Peyer's patch (tissue), 4 donors: ENCODE results near the gene KLHL22. TPM values are rescaled to one million over a fixed set of nuclear protein-coding genes. Genes with fewer than 3 reads are reported as not detected.

Source experiments
- DNase-seq, 3 donors: peaks; one replicate each; pipeline ENCODE4 v3.0.0-alpha.2; 2017 to 2019
- H3K27ac ChIP-seq, 4 donors: fragments of 200-600 bp; sonication (generic); one replicate each; pipeline ENCODE4 v1.5.1; 2016 to 2019
- H3K27me3 ChIP-seq, 2 donors: fragments of 200-600 bp; sonication (generic); one replicate each; pipeline ENCODE4 v1.5.1; 2019
- H3K36me3 ChIP-seq, 3 donors: fragments of 200-600 bp; sonication (generic); one replicate each; pipeline ENCODE4 v1.5.1; 2016 to 2019
- H3K4me1 ChIP-seq, 4 donors: fragments of 200-600 bp; sonication (generic); one replicate each; pipeline ENCODE4 v1.5.1; 2016 to 2019
- H3K4me3 ChIP-seq, 4 donors: fragments of 200-600 bp; sonication (generic); 1 replicate in 3 of 4; 2 replicates in 1 of 4; pipeline ENCODE4 v1.5.1; 2016 to 2019; ENCODE audit warnings: mild to moderate bottlenecking in 1 of 4
- H3K9me3 ChIP-seq, 4 donors: fragments of 200-600 bp; sonication (generic); one replicate each; pipeline ENCODE4 v1.5.1; 2016 to 2019; ENCODE audit warnings: mild to moderate bottlenecking in 1 of 4
- POLR2A ChIP-seq, 2 donors: fragments of 450-650 bp; IDR thresholded peaks; one replicate each; pipeline ENCODE4 v1.5.1; 2017; ENCODE audit warnings: antibody characterized with exemption in 2 of 2, mild to moderate bottlenecking in 2 of 2, moderate library complexity in 2 of 2
- total RNA-seq, 4 donors: library from RNA; depleted of rRNA; stranded (reverse); fragments of >200 nt; gene quantifications; one replicate each; pipeline ENCODE4 v1.1.0, GENCODE V29; 2016
- TF ChIP-seq, protein P1 (sequence below), 6 experiments: fragments of 450-650 bp in 4 of 6; fragments of 200-600 bp in 2 of 6; sonication (generic) in 1 of 6; IDR thresholded peaks; one replicate each; pipeline ENCODE4 v1.5.1; 2017 to 2019; ENCODE audit warnings: antibody characterized with exemption in 6 of 6, mild to moderate bottlenecking in 3 of 6, moderate library complexity in 1 of 6

KLHL22 gene
- total RNA-seq, 4 donors from 2014 or later, result 12.6 to 23.9 (median 19.2) TPM

DNA sequence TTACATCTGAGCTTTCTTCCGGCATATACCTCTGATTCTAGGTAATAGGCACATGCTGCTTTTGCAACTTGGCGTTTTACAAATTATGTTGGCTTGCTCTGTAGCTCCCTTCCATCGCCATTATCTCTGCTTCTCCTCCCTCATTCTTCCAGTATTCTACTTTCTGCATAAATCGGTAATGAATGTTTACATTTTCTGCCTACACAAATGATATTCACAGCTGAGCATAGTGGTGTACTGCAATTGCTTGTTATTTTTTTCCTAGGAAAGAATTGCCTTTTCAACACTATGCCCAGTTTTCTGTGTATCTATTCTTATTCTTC, 30.7 kb upstream of the KLHL22 start:
- Histone ChIP-seq H3K9me3 (no peaks in the 10 kb centered on the region), H3K4me1 (peaks cover 2 to 47% (median 9%) of the 10 kb centered on the region in 4 donors)
- DNase-seq, result no peak

DNA sequence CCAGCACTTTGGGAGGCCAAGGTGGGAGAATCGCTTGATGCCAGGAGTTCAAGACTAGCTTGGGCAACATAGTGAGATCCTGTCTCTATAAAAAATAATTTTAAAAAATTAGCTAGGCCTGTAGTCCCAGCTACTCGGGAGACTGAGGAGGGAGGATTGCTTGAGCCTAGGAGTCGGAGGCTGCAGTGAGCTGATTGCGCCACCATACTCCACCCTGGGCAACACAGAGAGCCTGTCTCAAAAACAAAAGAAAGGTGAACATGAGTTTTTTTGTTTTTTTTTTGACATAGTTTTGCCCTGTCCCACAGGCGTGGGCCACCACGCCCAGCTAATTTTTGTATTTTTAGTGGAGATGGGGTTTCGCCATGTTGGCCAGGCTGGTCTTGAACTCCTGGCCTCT, 29.5 kb upstream of the KLHL22 start:
- no peak for TF ChIP-seq POLR2A (IDR thresholded peaks at IDR 0.05)
- TF ChIP-seq, protein P1, sequence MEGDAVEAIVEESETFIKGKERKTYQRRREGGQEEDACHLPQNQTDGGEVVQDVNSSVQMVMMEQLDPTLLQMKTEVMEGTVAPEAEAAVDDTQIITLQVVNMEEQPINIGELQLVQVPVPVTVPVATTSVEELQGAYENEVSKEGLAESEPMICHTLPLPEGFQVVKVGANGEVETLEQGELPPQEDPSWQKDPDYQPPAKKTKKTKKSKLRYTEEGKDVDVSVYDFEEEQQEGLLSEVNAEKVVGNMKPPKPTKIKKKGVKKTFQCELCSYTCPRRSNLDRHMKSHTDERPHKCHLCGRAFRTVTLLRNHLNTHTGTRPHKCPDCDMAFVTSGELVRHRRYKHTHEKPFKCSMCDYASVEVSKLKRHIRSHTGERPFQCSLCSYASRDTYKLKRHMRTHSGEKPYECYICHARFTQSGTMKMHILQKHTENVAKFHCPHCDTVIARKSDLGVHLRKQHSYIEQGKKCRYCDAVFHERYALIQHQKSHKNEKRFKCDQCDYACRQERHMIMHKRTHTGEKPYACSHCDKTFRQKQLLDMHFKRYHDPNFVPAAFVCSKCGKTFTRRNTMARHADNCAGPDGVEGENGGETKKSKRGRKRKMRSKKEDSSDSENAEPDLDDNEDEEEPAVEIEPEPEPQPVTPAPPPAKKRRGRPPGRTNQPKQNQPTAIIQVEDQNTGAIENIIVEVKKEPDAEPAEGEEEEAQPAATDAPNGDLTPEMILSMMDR (IDR thresholded peaks at IDR 0.05), result no peak
- H3K4me3 ChIP-seq, result no peak overlapping the region
- no peak for DNase-seq
- H3K36me3 ChIP-seq, result peaks cover 0 to 21% (median 0%) of the 10 kb centered on the region in 3 donors
- H3K27ac ChIP-seq, result no peak overlapping the region
- no peaks in the 10 kb centered on the region for H3K27me3 ChIP-seq
- no peaks in the 10 kb centered on the region for H3K9me3 ChIP-seq
- peaks cover 0 to 35% (median 9%) of the 10 kb centered on the region in 4 donors for H3K4me1 ChIP-seq

More for the DNA sequence above, 30.7 kb upstream of the KLHL22 start:
- TF ChIP-seq, protein P1 (IDR thresholded peaks at IDR 0.05), result no peak
- no peak for TF ChIP-seq POLR2A (IDR thresholded peaks at IDR 0.05)
- H3K27me3 ChIP-seq, result no peaks in the 10 kb centered on the region
- H3K36me3 ChIP-seq, result peaks cover 0 to 13% (median 0%) of the 10 kb centered on the region in 3 donors
- H3K4me3 ChIP-seq, result no peak overlapping the region
- no peak overlapping the region for H3K27ac ChIP-seq

DNA sequence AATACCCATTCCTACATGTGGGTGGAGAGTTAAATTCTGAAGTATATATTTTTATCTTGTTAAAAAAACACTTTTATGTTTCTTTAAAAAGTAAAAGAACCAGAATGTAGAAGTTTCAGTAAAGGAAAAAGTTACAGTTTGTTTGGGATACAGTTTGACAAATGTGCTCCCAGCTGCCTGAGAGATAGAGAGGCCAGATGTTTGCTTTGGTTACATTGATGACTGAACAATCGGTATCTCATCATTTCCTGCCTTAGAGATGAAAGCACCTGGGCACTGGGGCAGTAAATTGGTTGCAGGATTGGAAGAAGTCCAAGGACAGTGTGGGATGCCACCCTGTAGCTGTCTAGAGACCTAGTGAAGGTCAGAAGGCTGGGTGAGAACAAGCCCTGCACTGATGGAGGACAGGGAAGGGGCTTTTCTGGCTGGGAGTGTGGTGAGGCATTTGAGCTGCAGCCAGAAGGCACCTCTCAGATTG, 28.4 kb upstream of the KLHL22 start:
- Histone ChIP-seq H3K4me1 (peaks cover 0 to 27% (median 9%) of the 10 kb centered on the region in 4 donors), H3K27me3 (no peaks in the 10 kb centered on the region), H3K9me3 (no peaks in the 10 kb centered on the region), H3K27ac (no peak overlapping the region), H3K36me3 (peaks cover 0 to 32% (median 0%) of the 10 kb centered on the region in 3 donors), H3K4me3 (no peak overlapping the region)
- no peak for DNase-seq
- TF ChIP-seq, protein P1 (IDR thresholded peaks at IDR 0.05), result no peak
- no peak for TF ChIP-seq POLR2A (IDR thresholded peaks at IDR 0.05)

DNA sequence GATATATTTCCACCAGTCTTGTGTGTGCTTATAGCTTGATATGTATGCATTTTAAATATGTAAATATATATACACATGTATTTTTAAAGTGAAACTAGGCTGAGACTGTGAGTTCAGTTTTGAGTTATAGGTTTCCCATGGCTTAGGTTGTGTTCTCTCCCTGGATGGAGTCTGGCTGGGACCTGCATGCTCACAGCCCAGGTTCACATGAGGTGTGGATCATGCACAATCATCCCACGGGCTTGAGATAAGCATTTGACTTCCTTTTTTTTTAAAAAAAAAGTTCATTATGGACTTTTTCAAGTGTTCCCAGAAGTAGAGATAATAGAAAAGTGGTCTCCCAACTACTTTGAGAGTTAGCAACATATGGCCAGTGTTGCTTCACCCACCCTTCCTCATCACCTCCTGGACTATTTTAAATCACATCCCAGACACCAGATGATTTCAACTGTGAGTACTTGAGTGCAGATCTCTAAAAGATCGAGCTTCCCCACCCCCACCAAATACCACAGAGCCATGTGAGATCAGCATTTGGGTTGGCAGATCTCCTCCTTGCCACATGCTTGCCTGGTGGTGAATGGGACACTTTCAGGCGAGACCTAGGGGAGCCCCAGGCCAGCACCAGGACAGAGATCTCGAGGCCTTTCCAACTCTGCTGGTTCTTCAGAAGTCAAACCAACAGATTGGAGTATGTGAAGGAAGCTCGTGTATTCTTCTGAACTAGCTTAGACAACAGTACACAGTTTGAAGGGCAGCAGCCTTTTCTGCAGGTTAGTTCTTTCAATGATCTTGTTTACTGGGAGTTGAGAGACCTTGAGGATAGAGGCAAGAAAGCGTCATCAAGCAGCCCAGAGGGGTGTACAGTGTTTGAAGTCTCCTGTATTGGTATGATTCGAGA, 27.7 kb upstream of the KLHL22 start:
- no peaks in the 10 kb centered on the region for H3K27me3 ChIP-seq
- no peak for DNase-seq
- H3K4me1 ChIP-seq, result peaks cover 0 to 27% (median 9%) of the 10 kb centered on the region in 4 donors
- peaks cover 0 to 33% (median 0%) of the 10 kb centered on the region in 3 donors for H3K36me3 ChIP-seq
- H3K4me3 ChIP-seq, result no peak overlapping the region
- no peak overlapping the region for H3K27ac ChIP-seq
- no peak for TF ChIP-seq POLR2A (IDR thresholded peaks at IDR 0.05)
- TF ChIP-seq, protein P1 (IDR thresholded peaks at IDR 0.05), result no peak
- H3K9me3 ChIP-seq, result no peaks in the 10 kb centered on the region

DNA sequence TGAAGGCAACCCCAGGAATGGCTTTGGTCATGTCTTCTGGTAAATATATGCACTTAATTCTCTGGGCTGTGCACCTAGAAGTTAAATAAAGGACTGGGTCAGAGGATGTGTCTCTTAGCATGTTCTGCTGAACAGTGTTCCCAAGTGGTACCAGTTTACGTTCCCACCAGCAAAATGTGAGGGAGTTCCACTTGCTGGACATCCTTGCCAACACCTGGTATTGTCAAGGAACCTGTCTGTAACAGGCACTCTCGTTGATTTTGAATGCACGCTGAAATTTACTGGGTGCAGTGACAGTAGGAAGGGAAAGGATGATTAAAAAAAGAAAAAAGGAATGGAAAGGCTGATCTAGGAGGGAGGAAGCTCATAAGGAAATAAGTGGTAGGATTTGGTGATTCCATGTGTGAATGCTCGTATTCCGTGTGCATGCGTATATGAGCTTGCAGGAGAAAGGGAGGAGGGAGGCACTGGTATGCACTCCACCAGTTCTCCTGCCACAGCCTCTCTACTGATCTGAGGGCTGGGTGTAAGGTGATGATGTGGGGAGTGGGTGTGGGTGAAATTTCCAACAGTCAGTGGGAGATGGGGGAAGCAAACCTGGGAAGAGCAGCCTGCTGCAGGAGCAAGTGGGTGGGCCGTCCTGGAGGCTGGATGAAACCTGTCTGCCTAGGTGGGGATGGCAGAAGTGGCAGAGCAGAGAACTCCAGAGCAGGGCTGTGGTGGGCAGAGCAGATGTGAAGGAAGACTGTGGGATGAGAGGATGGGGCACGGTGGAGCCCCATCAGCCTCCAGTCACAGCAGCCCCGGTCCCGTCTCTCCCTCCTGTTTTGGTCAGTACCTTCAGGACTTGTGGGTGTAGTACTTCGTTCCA, 26.8 kb upstream of the KLHL22 start:
- Histone ChIP-seq H3K36me3 (peaks cover 0 to 26% (median 0%) of the 10 kb centered on the region in 3 donors), H3K9me3 (no peaks in the 10 kb centered on the region), H3K27ac (no peak overlapping the region), H3K27me3 (no peaks in the 10 kb centered on the region), H3K4me3 (no peak overlapping the region), H3K4me1 (peaks cover 0 to 27% (median 9%) of the 10 kb centered on the region in 4 donors)
- TF ChIP-seq, protein P1 (IDR thresholded peaks at IDR 0.05), result no peak
- TF ChIP-seq POLR2A (IDR thresholded peaks at IDR 0.05), result no peak
- DNase-seq, result no peak
